HG03025 (cell line): ENCODE measurements around the gene PLPP6.
"Not testable (repeated sequence)": the region's sequence is repeated elsewhere in the genome, so short reads cannot be mapped to it uniquely, and the experiment has no call there.

Source experiments
- ATAC-seq: cut with Tn5 transposase; IDR thresholded peaks from one replicate; pipeline ENCODE4 v1.9.1; 2021; ENCODE audit warnings: mild to moderate bottlenecking, moderate library complexity; ENCODE audit not compliant: unreplicated experiment, low FRiP score

PLPP6 gene

DNA sequence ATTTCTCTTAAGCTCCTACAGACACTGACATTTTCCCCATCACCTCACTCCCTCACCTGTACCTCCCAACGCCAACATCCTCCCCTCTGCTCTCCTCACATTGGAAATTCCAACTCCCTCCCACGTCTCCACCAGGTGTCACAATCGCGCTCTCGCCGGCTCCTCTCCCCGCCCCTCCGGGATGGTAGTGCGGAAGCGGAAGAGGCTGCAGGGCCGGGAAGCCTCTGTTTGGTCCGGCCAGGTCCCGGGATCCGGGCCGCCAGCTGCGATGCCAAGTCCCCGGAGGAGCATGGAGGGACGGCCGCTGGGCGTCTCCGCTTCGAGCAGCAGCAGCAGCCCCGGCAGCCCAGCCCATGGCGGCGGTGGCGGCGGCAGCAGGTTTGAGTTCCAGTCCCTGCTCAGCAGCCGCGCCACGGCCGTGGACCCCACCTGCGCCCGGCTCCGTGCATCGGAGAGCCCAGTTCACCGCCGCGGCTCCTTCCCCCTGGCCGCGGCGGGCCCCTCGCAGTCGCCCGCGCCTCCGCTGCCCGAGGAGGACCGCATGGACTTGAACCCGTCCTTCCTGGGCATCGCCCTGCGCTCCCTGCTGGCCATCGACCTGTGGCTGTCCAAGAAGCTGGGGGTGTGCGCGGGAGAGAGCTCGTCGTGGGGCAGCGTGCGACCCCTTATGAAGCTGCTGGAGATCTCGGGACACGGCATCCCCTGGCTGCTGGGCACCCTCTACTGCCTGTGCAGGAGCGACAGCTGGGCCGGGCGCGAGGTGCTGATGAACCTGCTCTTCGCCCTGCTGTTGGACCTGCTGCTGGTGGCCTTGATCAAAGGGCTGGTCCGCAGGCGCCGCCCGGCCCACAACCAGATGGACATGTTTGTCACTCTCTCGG, at the start of gene PLPP6:
Gene PLPP6, plus strand, starts transcription at position 187 of the 881 bp plus-strand sequence. Its CDS starts 82 bp downstream, at position 269.
- peak; percentile 85 for ATAC-seq

GRCh38 chr9:4614627-4615026, 47.5 kb upstream of the PLPP6 start:
- ATAC-seq = no peak

GRCh38 chr9:4615251-4615650, 46.8 kb upstream of the PLPP6 start:
- no peak for ATAC-seq

GRCh38 chr9:4615778-4616177, 46.3 kb upstream of the PLPP6 start:
- ATAC-seq = no peak

DNA sequence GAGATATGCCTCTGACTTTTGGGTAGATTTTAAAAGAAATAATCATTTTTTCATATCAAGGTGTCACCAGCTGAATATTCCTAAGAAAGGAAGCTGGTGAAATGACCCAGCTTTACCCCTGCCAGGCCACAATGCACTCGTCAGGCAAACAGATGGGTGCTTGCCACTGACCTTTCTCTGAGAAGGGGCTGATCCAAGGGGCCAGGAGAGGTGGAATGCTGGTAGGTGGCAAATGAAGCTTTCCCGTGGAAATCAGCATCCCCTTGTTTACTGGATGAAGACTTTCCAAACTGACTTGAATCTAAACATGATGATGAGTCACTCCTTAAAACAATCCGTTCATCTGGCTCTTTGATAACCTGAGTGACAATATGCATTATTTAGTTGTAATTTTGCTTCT, 44.3 kb upstream of the PLPP6 start:
- ATAC-seq = no peak

GRCh38 chr9:4618700-4619099, 43.4 kb upstream of the PLPP6 start:
- no peak for ATAC-seq

DNA sequence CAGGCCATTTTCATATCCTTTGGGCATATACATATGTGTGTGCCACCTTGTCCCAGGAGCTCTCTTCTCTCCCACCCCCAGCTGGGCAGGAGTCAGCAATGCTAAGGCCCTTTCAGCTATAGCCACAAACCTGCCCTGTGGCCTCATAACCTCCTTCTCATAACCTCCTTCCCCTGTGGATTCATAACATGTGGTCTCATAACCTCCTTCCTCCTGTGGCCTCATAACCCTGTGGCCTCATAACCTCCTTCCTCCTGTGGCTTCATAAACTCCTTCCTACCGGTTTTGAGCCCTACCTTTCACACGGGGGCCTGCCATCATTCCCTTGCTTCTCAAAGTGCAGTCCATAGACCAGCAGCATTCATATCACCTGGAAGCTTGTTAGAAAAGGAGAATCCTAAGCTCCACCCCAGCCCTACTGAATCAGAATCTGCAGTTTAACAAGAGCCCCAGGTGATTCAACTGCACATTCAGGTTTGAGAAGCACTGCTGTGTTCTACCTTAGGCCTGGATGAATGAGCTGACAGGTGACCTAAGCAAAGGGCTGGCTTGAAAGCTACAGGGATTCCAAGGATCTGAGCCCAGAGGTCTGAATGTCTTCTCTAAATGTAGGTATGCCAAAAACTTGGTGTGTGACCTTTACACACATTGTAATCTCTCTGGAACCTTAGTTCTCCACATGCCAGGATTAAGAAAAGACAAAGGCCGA, 41.9 kb upstream of the PLPP6 start:
- no peak for ATAC-seq

DNA sequence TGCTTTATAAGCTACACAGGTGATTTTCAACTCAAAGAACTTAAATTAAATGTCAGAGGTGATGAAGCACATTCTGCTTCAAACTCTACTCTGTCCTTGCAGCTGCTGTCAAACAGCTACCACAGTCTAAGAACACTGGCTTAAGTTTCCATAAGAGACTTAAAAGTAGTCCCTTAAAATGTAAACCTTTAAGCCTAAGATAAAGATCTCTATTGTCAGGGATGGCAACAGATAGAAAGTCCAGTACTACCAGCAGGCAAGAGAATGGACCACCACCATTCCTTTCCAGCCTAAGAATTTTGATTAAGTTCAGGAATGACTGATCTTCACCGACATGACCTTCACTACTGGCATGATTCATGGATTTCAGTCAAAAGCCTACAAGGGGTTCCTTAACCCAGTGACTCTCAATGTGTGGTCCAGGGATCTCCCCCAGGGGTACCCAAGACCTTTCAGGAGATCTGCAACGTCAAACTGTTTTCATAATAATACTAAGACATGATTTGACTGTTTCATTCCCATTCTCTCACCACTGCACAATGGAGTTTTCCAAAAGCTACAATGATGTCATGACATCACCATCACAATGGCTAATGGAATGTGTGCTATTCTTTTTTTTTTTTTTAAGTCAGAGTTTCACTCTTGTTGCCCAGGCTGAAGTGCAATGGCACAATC, 41.1 kb upstream of the PLPP6 start:
- no peak for ATAC-seq

GRCh38 chr9:4622016-4622415, 40.1 kb upstream of the PLPP6 start:
- no peak for ATAC-seq

DNA sequence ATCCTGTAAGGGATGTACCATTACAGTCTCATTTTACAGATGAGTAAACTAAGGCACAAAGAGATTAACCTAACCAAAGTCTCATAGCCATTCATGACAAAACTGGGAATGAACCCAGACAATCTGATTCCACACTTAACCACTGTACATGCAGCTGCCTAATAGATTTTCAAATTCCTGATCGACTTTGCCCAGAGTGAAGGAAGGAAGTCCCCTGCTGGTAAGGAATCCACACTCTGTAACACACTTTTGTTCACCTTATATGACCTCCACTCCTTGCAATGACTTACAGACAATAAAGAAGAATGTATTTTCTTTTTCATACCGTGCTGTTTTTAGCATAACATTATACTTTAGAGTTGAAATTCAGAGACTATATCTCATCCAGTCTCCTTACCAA, 31.3 kb upstream of the PLPP6 start:
- no peak for ATAC-seq

- ATAC-seq = no peak
Observed at GRCh38 chr9:4638968-4639367, 23.1 kb upstream of the PLPP6 start.

DNA sequence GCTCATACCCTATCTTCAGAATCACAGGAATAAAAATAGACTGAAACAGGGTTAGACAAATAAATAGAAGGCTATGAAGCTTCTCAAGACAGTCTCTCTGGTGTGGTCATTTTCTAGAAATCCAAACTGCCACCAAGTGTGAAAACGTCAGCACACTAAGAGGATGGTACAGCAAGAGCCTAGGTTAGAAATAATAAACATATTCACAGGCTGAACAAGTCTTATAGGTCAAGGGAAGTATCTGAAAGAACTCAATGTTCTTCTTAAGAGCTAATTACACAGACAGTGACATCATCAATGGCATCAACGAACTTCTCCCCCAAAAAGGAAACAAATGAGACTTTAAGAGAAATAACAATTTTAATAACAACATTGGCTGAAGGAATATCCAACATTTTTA, 22.7 kb upstream of the PLPP6 start:
- no peak for ATAC-seq

GRCh38 chr9:4640027-4640426, 22.1 kb upstream of the PLPP6 start:
- ATAC-seq = no peak

DNA sequence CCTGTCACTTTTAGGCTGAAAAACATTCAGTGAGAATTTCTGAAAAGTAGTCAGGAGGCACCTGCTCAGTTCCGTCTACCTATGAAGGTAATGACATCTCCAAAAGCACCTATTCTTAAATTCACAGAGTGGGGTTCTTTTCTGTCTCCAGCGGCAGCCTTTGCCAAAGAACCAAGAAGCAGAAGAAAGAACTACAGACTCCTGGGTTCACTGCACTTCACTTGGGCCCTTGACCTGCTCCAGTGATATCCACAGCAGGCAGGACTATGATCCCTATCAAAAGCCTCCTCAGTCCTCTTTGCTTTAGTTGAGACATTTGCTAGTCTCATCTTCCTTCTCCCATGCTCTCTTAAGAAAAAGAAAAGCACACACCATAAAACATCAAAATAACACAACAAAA, 19.7 kb upstream of the PLPP6 start:
- no peak for ATAC-seq

DNA sequence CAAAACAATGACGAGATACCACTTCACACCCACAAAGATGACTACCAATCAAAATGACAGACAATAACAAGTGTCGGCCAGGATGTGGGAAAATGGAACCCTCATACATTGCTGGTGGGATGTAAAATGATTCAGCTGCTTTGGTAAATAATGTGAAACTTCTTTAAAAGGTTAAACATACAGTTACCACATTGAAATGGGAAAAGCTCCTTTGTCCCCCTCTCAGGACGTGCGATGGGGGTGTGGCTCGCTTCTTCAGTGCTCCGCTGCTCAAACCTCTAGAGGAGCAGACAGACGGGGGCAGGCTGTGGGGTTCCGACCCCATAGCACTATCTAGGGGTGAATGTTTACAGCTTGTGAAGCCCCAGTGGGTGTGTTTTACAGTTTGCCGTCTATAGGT, 8.0 kb upstream of the PLPP6 start:
- no peak for ATAC-seq

- ATAC-seq = no peak
Observed at GRCh38 chr9:4654538-4654937, 7.6 kb upstream of the PLPP6 start.

GRCh38 chr9:4656196-4656595, 5.9 kb upstream of the PLPP6 start:
- ATAC-seq = not testable (repeated sequence)

DNA sequence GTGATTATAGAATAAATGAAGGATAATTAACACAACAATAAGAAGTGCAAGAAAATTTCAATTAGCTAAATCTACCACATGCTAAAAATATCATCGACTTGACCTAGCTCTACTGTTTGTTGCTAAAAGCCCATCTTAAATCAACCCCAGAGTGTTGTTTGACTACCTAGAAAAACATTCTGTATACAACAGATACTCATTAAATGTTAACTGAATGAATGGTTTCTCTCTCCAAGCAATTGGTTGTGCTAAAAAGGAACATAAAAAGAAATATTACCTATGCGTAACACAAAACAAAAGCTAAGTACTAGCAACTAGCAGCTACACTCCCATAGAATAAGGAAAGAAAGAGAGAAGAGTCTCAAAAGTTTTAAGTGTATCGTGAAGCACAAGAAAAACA, 5.5 kb upstream of the PLPP6 start:
- ATAC-seq = no peak

GRCh38 chr9:4657426-4658159, 4.5 kb upstream of the PLPP6 start:
- no peak for ATAC-seq

DNA sequence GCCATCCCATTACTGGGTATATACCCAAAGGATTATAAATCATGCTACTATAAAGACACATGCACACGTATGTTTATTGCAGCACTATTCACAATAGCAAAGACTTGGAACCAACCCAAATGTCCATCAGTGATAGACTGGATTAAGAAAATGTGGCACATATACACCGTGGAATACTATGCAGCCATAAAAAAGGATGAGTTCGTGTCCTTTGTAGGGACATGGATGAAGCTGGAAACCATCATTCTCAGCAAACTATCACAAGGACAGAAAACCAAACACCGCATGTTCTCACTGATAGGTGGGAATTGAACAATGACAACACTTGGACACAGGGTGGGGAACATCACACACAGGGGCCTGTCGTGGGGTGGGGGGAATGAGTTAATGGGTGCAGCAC, 1.4 kb upstream of the PLPP6 start:
- not testable (repeated sequence) for ATAC-seq

DNA sequence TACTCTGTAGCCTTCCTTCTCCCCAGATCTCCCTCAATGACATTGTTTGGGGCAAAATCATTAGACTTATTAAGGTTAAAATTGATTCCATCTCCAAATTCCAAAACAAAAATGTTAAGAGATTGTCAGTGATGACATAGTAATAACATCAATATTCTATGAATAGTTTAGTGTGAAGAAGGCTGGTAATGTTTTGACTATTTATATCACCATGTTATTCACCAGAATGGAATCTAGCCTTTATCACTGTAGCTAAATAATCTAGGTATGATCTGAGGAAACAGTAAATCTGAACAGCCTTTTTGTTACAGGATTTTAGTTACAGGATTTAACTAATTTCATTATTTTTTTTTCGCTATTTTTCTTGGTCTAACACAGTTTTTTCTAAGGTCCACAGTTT, 929 bp upstream of the PLPP6 start:
- ATAC-seq = no peak
